GM19438 (cell line): ENCODE results near the gene NSUN6.
"Not testable (repeated sequence)": the region's sequence is repeated elsewhere in the genome, so short reads cannot be mapped to it uniquely, and the experiment has no call there.

ENCODE experiments used
- ATAC-seq: cut with Tn5 transposase; IDR thresholded peaks from one replicate; pipeline ENCODE4 v1.9.1; 2021; ENCODE audit warnings: low read depth; ENCODE audit not compliant: unreplicated experiment

The NSUN6 gene

GRCh38 chr10:18659819-18660535 lies 8.6 kb upstream of the NSUN6 start:
- ATAC-seq, result peak; percentile 20

GRCh38 chr10:18659125-18659818 lies 7.9 kb upstream of the NSUN6 start, which contains the start of gene ARL5B:
ARL5B (plus strand) TSS chr10:18659431; CDS start chr10:18659638, 207 bp downstream.
- peak; percentile 80 for ATAC-seq

- ATAC-seq, result peak; percentile 0
Observed at GRCh38 chr10:18658271-18659124, 7.1 kb upstream of the NSUN6 start.

- no peak for ATAC-seq
Observed at GRCh38 chr10:18656724-18657123, 5.3 kb upstream of the NSUN6 start.

- ATAC-seq, result no peak
Observed at GRCh38 chr10:18653112-18653511, 1.7 kb upstream of the NSUN6 start.

GRCh38 chr10:18650404-18650997 lies 886 bp downstream of the NSUN6 start:
- no peak for ATAC-seq

- no peak for ATAC-seq
Observed at GRCh38 chr10:18649364-18649959, 1.9 kb downstream of the NSUN6 start.

- no peak for ATAC-seq
Observed at GRCh38 chr10:18647945-18648344, 3.4 kb downstream of the NSUN6 start.

- ATAC-seq, result no peak
Observed at GRCh38 chr10:18647151-18647550, 4.2 kb downstream of the NSUN6 start.

GRCh38 chr10:18639719-18640118 lies 11.7 kb downstream of the NSUN6 start:
- not testable (repeated sequence) for ATAC-seq

- ATAC-seq, result not testable (repeated sequence)
Observed at GRCh38 chr10:18637400-18637799, 14.0 kb downstream of the NSUN6 start.

GRCh38 chr10:18635995-18636394 lies 15.4 kb downstream of the NSUN6 start:
- no peak for ATAC-seq

GRCh38 chr10:18632500-18632899 lies 18.9 kb downstream of the NSUN6 start:
- ATAC-seq, result not testable (repeated sequence)

GRCh38 chr10:18627452-18628018 lies 23.9 kb downstream of the NSUN6 start:
- ATAC-seq, result not testable (repeated sequence)

- ATAC-seq, result no peak
Observed at GRCh38 chr10:18625886-18626285, 25.5 kb downstream of the NSUN6 start.

GRCh38 chr10:18623671-18624070 lies 27.7 kb downstream of the NSUN6 start:
- ATAC-seq, result not testable (repeated sequence)

- peak; percentile 57 for ATAC-seq
Observed at GRCh38 chr10:18620856-18621255, 30.5 kb downstream of the NSUN6 start.

- no peak for ATAC-seq
Observed at GRCh38 chr10:18619016-18619415, 32.4 kb downstream of the NSUN6 start.

GRCh38 chr10:18616337-18616736 lies 35.0 kb downstream of the NSUN6 start:
- ATAC-seq, result no peak

- ATAC-seq, result no peak
Observed at GRCh38 chr10:18615618-18616017, 35.8 kb downstream of the NSUN6 start.
